ENCODE measurements around the gene COP1. TPM values are rescaled to one million over a fixed set of nuclear protein-coding genes. Genes with fewer than 3 reads are reported as not detected.

COP1 gene
- total and polyA plus RNA-seq, 2 donors (not counting 3 experiments of a cell fraction or from before 2014, with no cell fraction given) = 16.5 to 40.9 TPM

- TF ChIP-seq CTCF (IDR thresholded peaks at IDR 0.05; ENCODE audit: extremely low read depth in 1 of 2, insufficient read depth in 1 of 2, low read depth in 1 of 2, low read length in 2 of 2) = no peak
- TF ChIP-seq JUN (IDR thresholded peaks at IDR 0.05; ENCODE audit: borderline replicate concordance, insufficient read depth, insufficient read length, low read depth) = no peak
- TF ChIP-seq POLR2A (IDR thresholded peaks at IDR 0.05; ENCODE audit: low read depth, low read length) = no peak
- no peak for TF ChIP-seq GATA2 (IDR thresholded peaks at IDR 0.05; ENCODE audit: insufficient read depth, insufficient read length, low read depth, low read length)
- no peak for TF ChIP-seq POLR2AphosphoS5 (IDR thresholded peaks at IDR 0.05; ENCODE audit: insufficient read depth, low read depth, low read length)
- no peak for TF ChIP-seq MYC (IDR thresholded peaks at IDR 0.05; ENCODE audit: low read depth, low read length)
- no peak for TF ChIP-seq MAX (IDR thresholded peaks at IDR 0.05; ENCODE audit: insufficient read depth, insufficient read length)
- TF ChIP-seq EZH2 (IDR thresholded peaks at IDR 0.05; ENCODE audit: borderline replicate concordance, low read depth, low read length, severe bottlenecking) = no peak
- no peak for TF ChIP-seq FOS (IDR thresholded peaks at IDR 0.05; ENCODE audit: borderline replicate concordance, insufficient read depth, low read length)
- FAIRE-seq (no peak), DNase-seq (ENCODE audit: low read depth, low spot score) (no peak)
- dilution Hi-C loops (cut with MboI; ENCODE audit: extremely low pct_ligation_motif_present, low sequenced_read_pairs) (no loop called here), intact Hi-C loops (cut with micrococcal nuclease) (no loop called here)
- no peaks in the 10 kb centered on the region for H4K20me1 ChIP-seq (replicated peaks; ENCODE audit: control insufficient read depth, extremely low read depth, insufficient read depth, low read length)
- no peak overlapping the region for H2AFZ ChIP-seq (ENCODE audit: low read depth, low read length)
- BruUV-seq (replicated peaks) = no TSS peak
- no peak overlapping the region for H3K4me3 ChIP-seq (replicated peaks in 1 of 3; ENCODE audit: insufficient read depth in 1 of 3, low read depth in 1 of 3, low read length in 3 of 3)
- H3K9me3 ChIP-seq (replicated peaks; ENCODE audit: control insufficient read depth, insufficient read depth, low read length) = peaks cover 3% of the 10 kb centered on the region
- H3K4me2 ChIP-seq (ENCODE audit: insufficient read depth, low read length) = no peak overlapping the region
- peaks cover 28% of the 10 kb centered on the region for H3K4me1 ChIP-seq (ENCODE audit: control insufficient read depth, extremely low read depth, insufficient read depth, low read length)
- H3K36me3 ChIP-seq (ENCODE audit: control insufficient read depth in 2 of 2, extremely low read depth in 1 of 2, insufficient read depth in 2 of 2, low read length in 2 of 2) = peaks cover 0 to 5% of the 10 kb centered on the region in 2 experiments
- no peaks in the 10 kb centered on the region for H3K27me3 ChIP-seq (ENCODE audit: control insufficient read depth in 2 of 2, insufficient read depth in 2 of 2, low read length in 2 of 2)
- H3K27ac ChIP-seq (ENCODE audit: insufficient read depth, low read depth, low read length) = no peak overlapping the region
- no peaks in the 10 kb centered on the region for H3K79me2 ChIP-seq (ENCODE audit: control insufficient read depth, insufficient read depth, low read length)
- no peaks in the 10 kb centered on the region for H3K9me1 ChIP-seq (replicated peaks; ENCODE audit: control insufficient read depth, extremely low read depth, insufficient read depth, low read length)
- ChIA-PET POLR2A (no interaction called here), CTCF (no interaction called here)
- no peak overlapping the region for H3K9ac ChIP-seq (replicated peaks; ENCODE audit: extremely low read depth, insufficient read depth, low read length)
Measured at GRCh38 chr1:175981128-175981527, 226.0 kb downstream of the COP1 start.

All from endothelial cell of umbilical vein (primary cell).